Regular cardiac myocyte (primary cell): ENCODE measurements around the gene ERI2. TPM values are rescaled to one million over a fixed set of nuclear protein-coding genes. Genes with fewer than 3 reads are reported as not detected.

Source experiments
- total RNA-seq: library from RNA; depleted of rRNA; stranded (reverse); fragments of >200 nt; gene quantifications from 2 replicates; pipeline ENCODE4 v1.2.3, GENCODE V29; 2014

The ERI2 gene, protein sequence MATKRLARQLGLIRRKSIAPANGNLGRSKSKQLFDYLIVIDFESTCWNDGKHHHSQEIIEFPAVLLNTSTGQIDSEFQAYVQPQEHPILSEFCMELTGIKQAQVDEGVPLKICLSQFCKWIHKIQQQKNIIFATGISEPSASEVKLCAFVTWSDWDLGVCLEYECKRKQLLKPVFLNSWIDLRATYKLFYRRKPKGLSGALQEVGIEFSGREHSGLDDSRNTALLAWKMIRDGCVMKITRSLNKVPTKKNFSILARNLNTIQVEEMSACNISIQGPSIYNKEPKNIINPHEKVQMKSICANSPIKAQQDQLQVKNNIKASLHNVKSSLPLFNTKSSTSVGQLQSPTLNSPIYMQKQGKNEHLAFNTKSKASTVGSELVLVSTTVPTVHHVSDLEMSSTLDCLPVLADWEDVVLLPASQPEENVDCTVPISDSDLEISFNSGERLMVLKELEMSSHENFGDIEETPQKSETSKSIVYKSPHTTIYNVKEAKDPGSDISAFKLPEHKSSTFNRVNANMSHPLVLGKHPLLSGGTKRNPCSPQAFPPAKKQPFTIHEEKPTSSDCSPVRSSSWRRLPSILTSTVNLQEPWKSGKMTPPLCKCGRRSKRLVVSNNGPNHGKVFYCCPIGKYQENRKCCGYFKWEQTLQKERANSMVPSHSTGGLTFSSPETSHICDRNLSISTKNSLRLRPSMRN
- 18.0 and 49.3 TPM in 2 replicates for total RNA-seq

DNA sequence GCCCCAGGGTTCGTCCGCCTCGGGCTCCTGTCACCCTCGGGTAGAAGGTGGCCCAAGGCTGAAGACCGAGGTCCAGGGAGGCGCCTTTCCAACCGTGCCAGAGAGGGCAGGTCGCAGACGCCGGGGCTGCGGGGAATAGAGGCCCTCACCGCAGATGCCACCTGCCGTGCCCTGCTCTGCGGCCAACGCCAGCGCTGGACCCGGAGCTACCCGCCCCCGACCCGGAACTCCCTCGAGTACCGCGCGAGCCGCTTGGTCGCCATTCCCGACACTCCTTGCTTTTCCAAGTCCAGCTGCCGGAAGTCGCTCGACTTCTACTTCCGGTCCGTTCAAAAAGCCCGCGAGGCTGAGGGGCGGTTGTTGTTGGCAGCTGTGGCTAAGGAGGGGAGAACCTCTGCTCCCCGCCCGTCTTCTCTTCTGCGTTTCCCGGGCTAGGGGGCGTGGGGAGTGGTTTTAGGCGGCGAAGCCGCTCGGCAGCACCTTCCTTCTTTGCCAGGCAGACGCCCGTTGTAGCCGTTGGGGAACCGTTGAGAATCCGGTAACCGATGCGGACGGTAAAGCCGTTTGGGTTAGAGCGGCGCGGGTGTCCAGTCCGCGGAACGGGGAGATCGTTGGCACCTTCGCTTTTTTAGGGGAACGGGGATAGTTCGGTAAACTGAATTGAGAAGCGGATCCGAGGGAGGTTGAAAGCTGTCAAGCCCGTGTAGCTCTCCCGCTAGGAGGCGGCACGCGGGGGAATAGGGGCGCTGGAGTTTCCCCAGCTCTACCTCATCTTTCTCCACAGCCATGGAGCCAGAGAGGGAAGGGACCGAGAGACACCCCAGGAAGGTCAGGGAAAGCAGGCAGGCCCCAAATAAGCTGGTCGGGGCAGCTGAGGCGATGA lies at the start of gene ERI2, which contains the start of gene REXO5:
Gene ERI2 (minus strand): TSS at position 305 of the 883 bp plus-strand sequence. CDS start 42 bp downstream, at position 263.
Gene REXO5 (plus strand): TSS at position 360 of the 883 bp plus-strand sequence. CDS start 427 bp downstream, at position 787.

GRCh38 chr16:20763461-20764232 lies 42.6 kb downstream of the ERI2 start, which contains the start of gene ACSM3:
TSS of gene ACSM3 (plus strand) at chr16:20764014. CDS start at chr16:20770035, 6,021 bp downstream.

Other genes starting within 250 kb of the ERI2 start
- under 0.01 TPM in 1 of 2 replicates, not detected in the other for gene ACSM2B, start 230.1 kb downstream of the ERI2 start, total RNA-seq
- gene ACSM1, start 108.8 kb downstream of the ERI2 start, total RNA-seq, result under 0.01 TPM in 1 of 2 replicates, not detected in the other
- gene THUMPD1, start 64.7 kb downstream of the ERI2 start, total RNA-seq, result 83.7 and 93.9 TPM in 2 replicates
- 0.58 and 2.5 TPM in 2 replicates for gene ACSM3, start 42.5 kb downstream of the ERI2 start, total RNA-seq
- gene REXO5, start 55 bp upstream of the ERI2 start, total RNA-seq, result 5.4 and 9.6 TPM in 2 replicates
- 38.3 and 43.5 TPM in 2 replicates for gene DCUN1D3, start 93.9 kb upstream of the ERI2 start, total RNA-seq
- 53.5 and 75.3 TPM in 2 replicates for gene LYRM1, start 94.3 kb upstream of the ERI2 start, total RNA-seq